DND-41 (cell line): ENCODE data around the gene RDH8.

Experiments used
- CTCF ChIP-seq: IDR thresholded peaks from 2 replicates; pipeline ENCODE4 v1.5.1; 2012; ENCODE audit warnings: borderline replicate concordance, low read length, moderate library complexity, mild to moderate bottlenecking; ENCODE audit not compliant: poor library complexity, severe bottlenecking; ENCODE audit errors: extremely low read depth
- EZH2 ChIP-seq: IDR thresholded peaks from 3 replicates; pipeline ENCODE4 v1.6.1; 2012; ENCODE audit warnings: borderline replicate concordance, low read depth, mild to moderate bottlenecking, moderate library complexity, low read length, inconsistent platforms; ENCODE audit not compliant: severe bottlenecking

GRCh38 chr19:10004617-10005016 is 8.7 kb upstream of the RDH8 start:
- TF ChIP-seq CTCF (no peak), EZH2 (no peak)
